Measurements from ENCODE around the gene PLXNC1. TPM values are rescaled to one million over a fixed set of nuclear protein-coding genes. Genes with fewer than 3 reads are reported as not detected.

PLXNC1 gene
- total RNA-seq, 1 donor from 2014 or later = 1.1 TPM

GRCh38 chr12:94178882-94179281 lies 30.5 kb downstream of the PLXNC1 start:
- ATAC-seq = peak; percentile 30

GRCh38 chr12:94179723-94180122 lies 31.3 kb downstream of the PLXNC1 start:
- no peak for ATAC-seq

More at GRCh38 chr12:94178882-94179281, 30.5 kb downstream of the PLXNC1 start:
- DNase-seq (ENCODE audit: low spot score) = no peak

GRCh38 chr12:94180558-94181296 lies 32.4 kb downstream of the PLXNC1 start:
- no peak for ATAC-seq
- no peak for DNase-seq (ENCODE audit: low spot score)

More at GRCh38 chr12:94179723-94180122, 31.3 kb downstream of the PLXNC1 start:
- DNase-seq (ENCODE audit: low spot score) = no peak

GRCh38 chr12:94182986-94183707 lies 34.8 kb downstream of the PLXNC1 start:
- DNase-seq (ENCODE audit: low spot score) = no peak
- ATAC-seq = peak; percentile 32

GRCh38 chr12:94183708-94184379 lies 35.5 kb downstream of the PLXNC1 start:
- DNase-seq (ENCODE audit: low spot score) (no peak), ATAC-seq (peak; percentile 92)

GRCh38 chr12:94184995-94185719 lies 36.8 kb downstream of the PLXNC1 start:
- DNase-seq (ENCODE audit: low spot score) (no peak), ATAC-seq (no peak)

- ATAC-seq = no peak
- DNase-seq (ENCODE audit: low spot score) = no peak
These were observed 37.4 kb downstream of the PLXNC1 start for GRCh38 chr12:94185801-94186200.

GRCh38 chr12:94186278-94187241 lies 38.2 kb downstream of the PLXNC1 start:
- ATAC-seq (no peak), DNase-seq (ENCODE audit: low spot score) (no peak)

GRCh38 chr12:94187361-94187760 lies 39.0 kb downstream of the PLXNC1 start:
- ATAC-seq (no peak), DNase-seq (ENCODE audit: low spot score) (no peak)

GRCh38 chr12:94190623-94191022 lies 42.2 kb downstream of the PLXNC1 start:
- ATAC-seq (no peak), DNase-seq (ENCODE audit: low spot score) (no peak)

- no peak for ATAC-seq
These were observed 42.6 kb downstream of the PLXNC1 start for GRCh38 chr12:94191023-94191422.

GRCh38 chr12:94191811-94192210 lies 43.4 kb downstream of the PLXNC1 start:
- DNase-seq (ENCODE audit: low spot score) = no peak
- no peak for ATAC-seq

More at GRCh38 chr12:94191023-94191422, 42.6 kb downstream of the PLXNC1 start:
- no peak for DNase-seq (ENCODE audit: low spot score)

GRCh38 chr12:94192506-94192905 lies 44.1 kb downstream of the PLXNC1 start:
- ATAC-seq (no peak), DNase-seq (ENCODE audit: low spot score) (no peak)

GRCh38 chr12:94193168-94193567 lies 44.8 kb downstream of the PLXNC1 start:
- DNase-seq (ENCODE audit: low spot score) (no peak), ATAC-seq (no peak)

- DNase-seq (ENCODE audit: low spot score) (no peak), ATAC-seq (no peak)
These were observed 47.1 kb downstream of the PLXNC1 start for GRCh38 chr12:94195483-94195882.

GRCh38 chr12:94198469-94198868 lies 50.1 kb downstream of the PLXNC1 start:
- DNase-seq (ENCODE audit: low spot score) (no peak), ATAC-seq (no peak)

GRCh38 chr12:94198872-94199271 lies 50.5 kb downstream of the PLXNC1 start:
- no peak for ATAC-seq

GRCh38 chr12:94200069-94200468 lies 51.7 kb downstream of the PLXNC1 start:
- DNase-seq (ENCODE audit: low spot score) = no peak
- peak; percentile 70 for ATAC-seq

More at GRCh38 chr12:94198872-94199271, 50.5 kb downstream of the PLXNC1 start:
- no peak for DNase-seq (ENCODE audit: low spot score)

- ATAC-seq (peak; percentile 36), DNase-seq (ENCODE audit: low spot score) (no peak)
These were observed 52.3 kb downstream of the PLXNC1 start for GRCh38 chr12:94200695-94201094.

Data from left lobe of liver (tissue), 2 donors.